ENCODE measurements around the gene POLD4. TPM values are rescaled to one million over a fixed set of nuclear protein-coding genes. Genes with fewer than 3 reads are reported as not detected.

POLD4 gene
- 178 to 259 TPM (median 241 TPM) in 5 replicates for total RNA-seq (2022; extraction: Qiagen RNA extraction; ENCODE audit: low read depth)

GRCh38 chr11:67353317-67354074 is at the start of gene POLD4:
POLD4 (minus strand) TSS chr11:67353546; CDS start chr11:67353399, 147 bp downstream.

GRCh38 chr11:67401495-67402191 is 48.3 kb upstream of the POLD4 start, which contains the start of gene PPP1CA:
PPP1CA (minus strand) TSS chr11:67401858; CDS start chr11:67401782, 76 bp downstream.

GRCh38 chr11:67391304-67392182 is 38.2 kb upstream of the POLD4 start, which contains the start of gene RAD9A:
RAD9A (plus strand) TSS chr11:67391986; CDS start chr11:67392045, 59 bp downstream.

GRCh38 chr11:67372993-67373647 is 19.8 kb upstream of the POLD4 start, which contains the start of gene CLCF1:
CLCF1 (minus strand) TSS chr11:67373598; CDS start chr11:67373539, 59 bp downstream.

GRCh38 chr11:67303132-67303834 is 50.1 kb downstream of the POLD4 start, which contains the start of gene SSH3:
SSH3 (plus strand) TSS chr11:67303530; CDS start chr11:67303626, 96 bp downstream.

Other genes with a start within 250 kb of the POLD4 start
- gene KDM2A, start 234.3 kb downstream of the POLD4 start, total RNA-seq (2022; extraction: Qiagen RNA extraction; ENCODE audit: low read depth) = 41.7 to 51.3 TPM (median 49.3 TPM) in 5 replicates
- gene GRK2, start 87.1 kb downstream of the POLD4 start, total RNA-seq (2022; extraction: Qiagen RNA extraction; ENCODE audit: low read depth) = 24.2 to 47.0 TPM (median 42.2 TPM) in 5 replicates
- gene ANKRD13D, start 64.2 kb downstream of the POLD4 start, total RNA-seq (2022; extraction: Qiagen RNA extraction; ENCODE audit: low read depth) = 16.2 to 30.1 TPM (median 24.8 TPM) in 5 replicates
- 18.7 to 29.1 TPM (median 27.1 TPM) in 5 replicates for gene SSH3, start 50.0 kb downstream of the POLD4 start, total RNA-seq (2022; extraction: Qiagen RNA extraction; ENCODE audit: low read depth)
- gene CLCF1, start 20.1 kb upstream of the POLD4 start, total RNA-seq (2022; extraction: Qiagen RNA extraction; ENCODE audit: low read depth) = 31.1 to 50.6 TPM (median 43.0 TPM) in 5 replicates
- gene RAD9A, start 38.4 kb upstream of the POLD4 start, total RNA-seq (2022; extraction: Qiagen RNA extraction; ENCODE audit: low read depth) = 19.5 to 36.8 TPM (median 32.0 TPM) in 5 replicates
- 240 to 296 TPM (median 291 TPM) in 5 replicates for gene PPP1CA, start 48.3 kb upstream of the POLD4 start, total RNA-seq (2022; extraction: Qiagen RNA extraction; ENCODE audit: low read depth)
- 0.04 to 0.21 TPM (median 0.15 TPM) in 3 of 5 replicates, not detected in the others for gene TBC1D10C, start 50.5 kb upstream of the POLD4 start, total RNA-seq (2022; extraction: Qiagen RNA extraction; ENCODE audit: low read depth)
- 0.08 to 0.21 TPM (median 0.14 TPM) in 5 replicates for gene CARNS1, start 62.1 kb upstream of the POLD4 start, total RNA-seq (2022; extraction: Qiagen RNA extraction; ENCODE audit: low read depth)
- 33.7 to 50.6 TPM (median 48.8 TPM) in 5 replicates for gene RPS6KB2, start 74.9 kb upstream of the POLD4 start, total RNA-seq (2022; extraction: Qiagen RNA extraction; ENCODE audit: low read depth)
- gene PTPRCAP, start 84.1 kb upstream of the POLD4 start, total RNA-seq (2022; extraction: Qiagen RNA extraction; ENCODE audit: low read depth) = 0.22 to 0.62 TPM in 2 of 5 replicates, not detected in the others
- gene CORO1B, start 89.9 kb upstream of the POLD4 start, total RNA-seq (2022; extraction: Qiagen RNA extraction; ENCODE audit: low read depth) = 38.0 to 67.3 TPM (median 57.2 TPM) in 5 replicates
- 0.13 TPM in 1 of 5 replicates, not detected in the others for gene GPR152, start 99.2 kb upstream of the POLD4 start, total RNA-seq (2022; extraction: Qiagen RNA extraction; ENCODE audit: low read depth)
- gene CABP4, start 101.8 kb upstream of the POLD4 start, total RNA-seq (2022; extraction: Qiagen RNA extraction; ENCODE audit: low read depth) = not detected in 5 replicates
- 36.4 to 70.3 TPM (median 62.1 TPM) in 5 replicates for gene TMEM134, start 115.7 kb upstream of the POLD4 start, total RNA-seq (2022; extraction: Qiagen RNA extraction; ENCODE audit: low read depth)
- gene AIP, start 129.5 kb upstream of the POLD4 start, total RNA-seq (2022; extraction: Qiagen RNA extraction; ENCODE audit: low read depth) = 43.6 to 48.9 TPM (median 48.0 TPM) in 5 replicates
- gene PITPNM1, start 151.8 kb upstream of the POLD4 start, total RNA-seq (2022; extraction: Qiagen RNA extraction; ENCODE audit: low read depth) = 34.1 to 60.5 TPM (median 47.3 TPM) in 5 replicates
- gene CDK2AP2, start 154.6 kb upstream of the POLD4 start, total RNA-seq (2022; extraction: Qiagen RNA extraction; ENCODE audit: low read depth) = 50.3 to 95.2 TPM (median 85.4 TPM) in 5 replicates
- gene CABP2, start 169.9 kb upstream of the POLD4 start, total RNA-seq (2022; extraction: Qiagen RNA extraction; ENCODE audit: low read depth) = not detected in 5 replicates
- 1,131 to 1,719 TPM (median 1,604 TPM) in 5 replicates for gene GSTP1, start 230.3 kb upstream of the POLD4 start, total RNA-seq (2022; extraction: Qiagen RNA extraction; ENCODE audit: low read depth)

Measured in A549 treated with ZK216348 at 1 μM for 4 hours (cell line).